Omental fat pad (tissue), 4 donors: ENCODE data around the gene ST8SIA5. TPM values are rescaled to one million over a fixed set of nuclear protein-coding genes. Genes with fewer than 3 reads are reported as not detected.
"Not testable (repeated sequence)": the region's sequence is repeated elsewhere in the genome, so short reads cannot be mapped to it uniquely, and the experiment has no call there.

Source experiments
- ATAC-seq: fragments of 150-250 bp; one replicate; pipeline ENCODE4 v1.9.1; 2016; ENCODE audit warnings: mild to moderate bottlenecking, moderate library complexity; ENCODE audit not compliant: low FRiP score
- DNase-seq: peaks from one replicate; pipeline ENCODE4 v3.0.0-alpha.2; 2019; ENCODE audit warnings: low spot score
- total RNA-seq, 4 donors: library from RNA; depleted of rRNA; stranded (reverse); fragments of >200 nt; gene quantifications; one replicate each; pipeline ENCODE4 v1.1.0, GENCODE V29; 2016
- TF ChIP-seq, protein P1 (sequence below), 3 donors: fragments of 450-650 bp; IDR thresholded peaks; one replicate each; pipeline ENCODE4 v1.5.1; 2016 to 2017; ENCODE audit warnings: antibody characterized with exemption in 3 of 3, mild to moderate bottlenecking in 3 of 3, moderate library complexity in 2 of 3

Gene ST8SIA5, protein sequence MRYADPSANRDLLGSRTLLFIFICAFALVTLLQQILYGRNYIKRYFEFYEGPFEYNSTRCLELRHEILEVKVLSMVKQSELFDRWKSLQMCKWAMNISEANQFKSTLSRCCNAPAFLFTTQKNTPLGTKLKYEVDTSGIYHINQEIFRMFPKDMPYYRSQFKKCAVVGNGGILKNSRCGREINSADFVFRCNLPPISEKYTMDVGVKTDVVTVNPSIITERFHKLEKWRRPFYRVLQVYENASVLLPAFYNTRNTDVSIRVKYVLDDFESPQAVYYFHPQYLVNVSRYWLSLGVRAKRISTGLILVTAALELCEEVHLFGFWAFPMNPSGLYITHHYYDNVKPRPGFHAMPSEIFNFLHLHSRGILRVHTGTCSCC
- under 1 TPM in 1 of 4 donors, not detected in 3; 0.50 TPM for total RNA-seq

DNA sequence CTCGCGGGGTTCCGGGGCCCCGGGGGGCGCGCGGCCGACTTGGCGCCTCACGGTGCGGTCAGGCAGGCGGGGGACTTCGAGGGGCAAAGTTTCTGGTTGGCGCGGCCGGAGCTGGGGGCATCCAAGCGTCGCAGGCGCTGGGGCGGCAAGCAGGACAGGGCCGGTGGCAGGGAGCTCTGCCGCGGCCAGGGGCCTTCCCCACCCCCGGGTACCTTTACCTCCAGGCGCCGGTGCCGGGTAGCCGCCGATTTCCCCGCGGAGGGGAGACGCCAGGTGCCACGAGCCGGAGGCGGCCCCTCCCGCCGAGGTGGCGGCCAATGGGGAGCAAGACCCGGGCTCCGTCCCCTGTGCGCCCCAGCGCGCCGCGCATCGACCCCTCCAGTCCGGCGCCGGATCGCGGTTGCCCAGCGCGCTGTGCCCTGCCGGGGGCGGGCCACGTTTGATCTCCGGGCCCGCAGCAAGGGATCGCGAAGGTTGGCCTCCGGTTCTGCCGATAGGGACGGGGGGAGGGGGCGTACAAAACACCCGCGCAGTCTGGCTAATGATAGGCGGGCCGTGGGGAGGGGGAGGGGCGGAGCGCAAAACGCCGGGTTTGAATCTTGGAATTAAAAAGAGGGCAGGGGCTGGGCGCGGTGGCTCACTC, at the start of gene ST8SIA5:
TSS of gene ST8SIA5 (minus strand) at position 495 of the 643 bp plus-strand sequence. CDS start 545 bp downstream, outside the sequence.
- TF ChIP-seq, protein P1, sequence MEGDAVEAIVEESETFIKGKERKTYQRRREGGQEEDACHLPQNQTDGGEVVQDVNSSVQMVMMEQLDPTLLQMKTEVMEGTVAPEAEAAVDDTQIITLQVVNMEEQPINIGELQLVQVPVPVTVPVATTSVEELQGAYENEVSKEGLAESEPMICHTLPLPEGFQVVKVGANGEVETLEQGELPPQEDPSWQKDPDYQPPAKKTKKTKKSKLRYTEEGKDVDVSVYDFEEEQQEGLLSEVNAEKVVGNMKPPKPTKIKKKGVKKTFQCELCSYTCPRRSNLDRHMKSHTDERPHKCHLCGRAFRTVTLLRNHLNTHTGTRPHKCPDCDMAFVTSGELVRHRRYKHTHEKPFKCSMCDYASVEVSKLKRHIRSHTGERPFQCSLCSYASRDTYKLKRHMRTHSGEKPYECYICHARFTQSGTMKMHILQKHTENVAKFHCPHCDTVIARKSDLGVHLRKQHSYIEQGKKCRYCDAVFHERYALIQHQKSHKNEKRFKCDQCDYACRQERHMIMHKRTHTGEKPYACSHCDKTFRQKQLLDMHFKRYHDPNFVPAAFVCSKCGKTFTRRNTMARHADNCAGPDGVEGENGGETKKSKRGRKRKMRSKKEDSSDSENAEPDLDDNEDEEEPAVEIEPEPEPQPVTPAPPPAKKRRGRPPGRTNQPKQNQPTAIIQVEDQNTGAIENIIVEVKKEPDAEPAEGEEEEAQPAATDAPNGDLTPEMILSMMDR (IDR thresholded peaks at IDR 0.05): no peak
- ATAC-seq (no peak), DNase-seq (no peak)

DNA sequence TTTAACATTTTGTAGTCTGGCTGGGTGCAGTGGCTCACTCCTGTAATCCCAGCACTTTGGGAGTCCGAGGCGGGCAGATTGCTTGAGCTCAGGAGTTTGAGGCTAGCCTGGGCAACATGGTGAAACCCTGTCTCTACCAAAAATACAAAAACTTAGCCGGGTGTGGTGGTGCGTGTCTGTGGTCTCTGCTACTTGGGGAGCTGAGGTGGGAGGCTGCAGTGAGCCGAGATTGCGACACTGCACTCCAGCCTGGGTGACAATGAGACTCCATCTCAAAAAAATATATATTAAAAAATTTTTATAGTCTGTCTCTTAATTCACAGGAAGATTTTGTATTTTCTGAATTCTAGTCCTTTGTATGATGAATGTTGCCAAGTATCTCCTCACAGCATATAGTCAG, 39.1 kb upstream of the ST8SIA5 start:
- not testable (repeated sequence) for DNase-seq, ATAC-seq

DNA sequence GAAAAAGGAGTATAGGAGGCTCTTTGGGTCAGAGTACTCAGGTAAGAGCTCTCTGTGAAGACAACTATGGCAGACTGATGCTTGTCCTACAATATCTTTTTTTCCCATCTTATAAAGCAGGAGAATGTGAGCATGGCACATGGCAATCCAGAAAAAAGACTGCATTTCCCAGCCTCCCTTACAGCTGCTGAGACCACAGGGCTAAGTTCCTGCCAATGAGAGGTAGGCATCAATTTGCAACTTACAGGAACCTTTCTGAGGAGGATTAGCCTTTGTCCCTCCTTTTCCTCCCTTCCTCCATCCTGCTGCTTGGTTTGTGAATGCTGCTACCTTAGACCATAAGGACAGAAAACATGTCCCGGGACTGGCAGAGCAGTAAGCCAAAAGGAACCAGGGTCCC, 37.8 kb upstream of the ST8SIA5 start:
- ATAC-seq (no peak), DNase-seq (no peak)
- TF ChIP-seq, protein P1 (IDR thresholded peaks at IDR 0.05): no peak

DNA sequence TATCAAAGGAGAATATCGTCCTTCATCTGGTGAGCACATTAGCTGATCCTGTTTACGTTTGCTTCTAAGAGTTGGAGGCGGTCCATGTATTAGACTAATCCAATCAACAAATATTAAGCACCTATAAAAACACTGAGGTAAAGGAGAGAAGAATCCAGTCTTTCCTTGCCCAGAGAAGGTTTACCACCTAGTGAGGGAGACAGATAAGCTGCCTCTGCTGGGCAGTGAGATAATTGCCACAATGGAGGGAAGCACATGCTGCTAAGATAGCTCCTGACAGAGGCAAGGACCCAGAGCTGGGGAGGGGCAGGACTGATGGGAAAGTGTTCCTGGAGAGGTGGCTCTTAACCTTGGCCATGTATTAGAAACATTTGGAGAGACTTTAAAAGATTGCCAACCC, 36.7 kb upstream of the ST8SIA5 start:
- ATAC-seq (no peak), DNase-seq (no peak)
- TF ChIP-seq, protein P1 (IDR thresholded peaks at IDR 0.05): no peak

DNA sequence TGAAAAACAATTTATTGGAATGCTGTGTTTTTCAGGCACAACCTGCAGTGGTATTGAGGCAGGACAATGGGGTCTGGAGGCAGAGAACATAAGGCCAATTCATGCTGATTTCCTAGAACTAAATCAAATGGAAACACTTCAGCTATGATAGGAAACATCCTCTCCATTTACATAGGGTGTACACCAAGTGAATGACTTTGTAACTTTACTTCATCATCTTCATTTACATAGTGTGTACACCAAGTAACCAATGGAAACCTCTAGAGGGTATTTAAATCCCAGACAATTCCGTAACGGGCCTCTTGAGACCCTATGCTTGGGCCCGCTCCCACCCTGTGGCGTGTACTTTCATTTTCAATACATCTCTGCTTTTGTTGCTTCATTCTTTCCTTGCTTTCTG, 32.2 kb upstream of the ST8SIA5 start:
- ATAC-seq (no peak), DNase-seq (no peak)
- TF ChIP-seq, protein P1 (IDR thresholded peaks at IDR 0.05): no peak

DNA sequence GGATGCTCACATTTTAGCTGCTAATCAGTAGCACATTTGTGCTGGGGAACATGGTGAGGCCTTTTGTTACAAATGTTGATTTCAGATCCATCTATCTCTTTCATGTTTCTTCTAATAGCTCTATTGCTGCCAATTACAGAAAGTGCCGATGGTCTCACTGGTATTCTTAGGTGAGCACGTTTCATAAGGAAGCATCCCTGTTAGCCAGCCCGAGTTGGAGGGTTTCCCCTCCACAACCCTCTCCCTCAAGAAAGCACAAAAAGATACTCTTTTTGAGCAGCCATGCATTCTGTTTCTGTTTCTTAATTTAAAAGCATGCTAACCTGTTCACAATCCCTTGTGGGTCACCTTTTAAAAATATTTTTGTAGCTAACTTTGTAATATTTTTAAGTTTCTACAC, 30.8 kb upstream of the ST8SIA5 start:
- DNase-seq: no peak
- ATAC-seq: no peak
- TF ChIP-seq, protein P1 (IDR thresholded peaks at IDR 0.05): no peak

DNA sequence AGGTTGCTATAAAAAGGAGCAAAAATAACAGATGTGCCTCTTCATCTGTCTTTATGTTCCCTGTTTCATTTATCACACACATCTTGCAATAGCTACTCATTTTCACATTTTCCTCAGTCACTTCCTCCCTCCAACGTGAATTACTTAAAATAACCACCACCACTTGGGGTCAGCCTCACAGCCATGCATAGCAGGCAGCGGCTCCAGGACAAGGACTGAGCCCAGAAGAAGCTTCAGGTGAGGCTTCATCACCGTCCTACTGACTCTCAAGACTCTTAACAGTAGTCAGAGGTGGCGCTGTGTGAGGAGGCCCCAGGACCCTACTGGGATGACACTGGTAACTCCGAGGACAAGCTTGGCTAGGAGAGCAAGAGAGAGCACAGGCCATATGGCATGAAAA, 15.5 kb upstream of the ST8SIA5 start:
- DNase-seq (no peak), ATAC-seq (no peak)
- TF ChIP-seq, protein P1 (IDR thresholded peaks at IDR 0.05): no peak
